Activated naive CD8-positive, alpha-beta T cell treated with anti-CD3 and anti-CD28 coated beads, Interleukin-2, amount 50 U/mL, for 24 hours (primary cell): ENCODE results near the gene MAD1L1.
"Not testable (repeated sequence)": the region's sequence is repeated elsewhere in the genome, so short reads cannot be mapped to it uniquely, and the experiment has no call there.

Experiments
- ATAC-seq: fragments of 150-1000 bp; cut with Tn5 transposase; one replicate; pipeline ENCODE4 v1.10.0; 2021
- DNase-seq: peaks from one replicate; pipeline ENCODE4 v3.0.0; 2021
- H3K27ac Mint-ChIP-seq: one replicate; pipeline ENCODE4 v1.8.0; 2021; ENCODE audit warnings: mild to moderate bottlenecking, mixed read lengths
- H3K27me3 Mint-ChIP-seq: one replicate; pipeline ENCODE4 v1.8.0; 2021; ENCODE audit warnings: mixed read lengths
- H3K36me3 Mint-ChIP-seq: one replicate; pipeline ENCODE4 v1.8.0; 2021; ENCODE audit warnings: low read depth, mixed read lengths
- H3K4me1 Mint-ChIP-seq: one replicate; pipeline ENCODE4 v1.8.0; 2021; ENCODE audit warnings: mixed read lengths
- H3K4me3 Mint-ChIP-seq: one replicate; pipeline ENCODE4 v1.8.0; 2021; ENCODE audit warnings: mild to moderate bottlenecking, moderate library complexity, mixed read lengths
- H3K9me3 Mint-ChIP-seq: one replicate; pipeline ENCODE4 v1.8.0; 2021; ENCODE audit warnings: mixed read lengths

MAD1L1 gene

DNA sequence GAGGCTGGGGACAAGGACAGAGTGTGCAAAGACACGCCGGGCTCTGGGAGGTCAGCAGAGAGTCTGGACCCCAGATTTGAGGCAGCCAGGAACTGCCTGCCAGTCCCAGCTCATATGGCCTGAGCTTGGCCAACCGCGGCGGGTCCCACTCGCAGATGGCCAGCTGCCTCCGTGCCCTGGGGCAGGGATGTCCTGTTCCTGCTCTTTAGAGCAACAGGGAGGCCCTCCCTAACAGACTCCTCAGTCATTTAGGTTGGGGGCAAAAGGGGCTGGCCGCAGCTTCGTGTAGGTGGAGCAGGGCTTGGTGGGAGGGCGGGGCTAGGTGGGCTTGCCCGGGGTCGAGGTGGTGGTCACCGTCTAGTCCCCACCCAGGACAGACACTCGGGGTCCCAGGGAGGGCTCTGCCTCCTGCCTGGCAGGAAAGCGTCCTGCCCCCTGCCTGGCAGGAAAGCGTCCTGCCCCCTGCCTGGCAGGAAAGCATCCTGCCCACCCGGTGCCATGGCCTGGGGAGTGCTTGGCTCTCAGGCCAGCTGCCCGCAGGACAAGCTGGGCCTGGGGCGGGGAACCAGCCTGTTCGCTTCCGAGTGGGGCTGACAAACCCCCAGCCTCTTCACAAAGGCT lies 393.7 kb downstream of the MAD1L1 start:
- DNase-seq, H3K4me1 Mint-ChIP-seq, H3K27ac Mint-ChIP-seq, H3K4me3 Mint-ChIP-seq, H3K27me3 Mint-ChIP-seq, H3K9me3 Mint-ChIP-seq, ATAC-seq: not testable (repeated sequence)
- H3K36me3 Mint-ChIP-seq: peaks cover 18% of the 10 kb centered on the region

- DNase-seq, H3K4me3 Mint-ChIP-seq, H3K9me3 Mint-ChIP-seq, H3K4me1 Mint-ChIP-seq, H3K27ac Mint-ChIP-seq, H3K27me3 Mint-ChIP-seq, ATAC-seq: not testable (repeated sequence)
- H3K36me3 Mint-ChIP-seq: peaks cover 20% of the 10 kb centered on the region
These were observed 394.2 kb downstream of the MAD1L1 start for GRCh38 chr7:1838544-1838872.

DNA sequence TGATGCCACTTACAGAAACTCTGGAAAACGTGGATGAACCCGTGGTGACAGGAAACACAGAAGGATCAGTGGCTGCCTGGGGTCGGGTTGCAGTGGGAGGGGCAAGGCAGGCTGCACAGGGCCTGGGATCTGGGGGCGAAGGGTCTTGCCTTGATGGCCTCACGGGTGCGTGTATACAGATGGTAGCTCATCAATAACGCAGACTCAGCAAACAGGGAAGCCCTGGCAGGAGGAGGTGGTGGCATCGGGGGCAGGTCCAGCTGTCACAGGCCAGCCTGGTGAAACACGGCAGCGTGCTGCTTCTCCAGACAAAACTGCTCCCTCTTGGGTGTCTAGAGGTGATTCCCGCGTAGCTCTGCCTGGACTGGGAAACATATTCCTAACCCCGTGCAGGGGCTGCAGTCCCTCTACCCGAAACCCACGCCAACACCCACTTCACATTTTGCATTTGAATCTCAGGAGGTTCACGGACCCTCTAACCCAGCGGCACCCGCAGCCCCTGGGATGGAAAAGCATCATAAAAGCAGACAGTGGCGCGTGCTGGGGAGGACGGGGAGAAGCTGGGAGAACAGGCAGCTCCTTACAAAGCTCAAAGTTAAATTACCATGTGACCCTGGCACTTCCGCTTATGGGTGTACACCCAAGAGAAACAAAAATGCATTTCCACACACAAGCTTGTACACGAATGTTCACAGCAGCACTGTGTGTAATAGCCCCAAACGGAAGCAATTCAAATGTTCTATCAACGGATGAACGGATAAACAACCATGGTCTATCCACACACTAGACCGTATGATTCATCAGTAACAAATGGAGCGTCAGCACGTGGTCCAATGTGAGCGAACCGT lies 394.8 kb downstream of the MAD1L1 start:
- H3K9me3 Mint-ChIP-seq, H3K27ac Mint-ChIP-seq, H3K4me3 Mint-ChIP-seq, H3K4me1 Mint-ChIP-seq, DNase-seq, ATAC-seq, H3K27me3 Mint-ChIP-seq: not testable (repeated sequence)
- peaks cover 22% of the 10 kb centered on the region for H3K36me3 Mint-ChIP-seq

- H3K4me1 Mint-ChIP-seq, H3K27me3 Mint-ChIP-seq, ATAC-seq, H3K4me3 Mint-ChIP-seq, H3K27ac Mint-ChIP-seq, DNase-seq: not testable (repeated sequence)
- peaks cover 36% of the 10 kb centered on the region for H3K36me3 Mint-ChIP-seq
- H3K9me3 Mint-ChIP-seq: peaks cover 26% of the 10 kb centered on the region
These were observed 400.7 kb downstream of the MAD1L1 start for GRCh38 chr7:1831933-1832535.

DNA sequence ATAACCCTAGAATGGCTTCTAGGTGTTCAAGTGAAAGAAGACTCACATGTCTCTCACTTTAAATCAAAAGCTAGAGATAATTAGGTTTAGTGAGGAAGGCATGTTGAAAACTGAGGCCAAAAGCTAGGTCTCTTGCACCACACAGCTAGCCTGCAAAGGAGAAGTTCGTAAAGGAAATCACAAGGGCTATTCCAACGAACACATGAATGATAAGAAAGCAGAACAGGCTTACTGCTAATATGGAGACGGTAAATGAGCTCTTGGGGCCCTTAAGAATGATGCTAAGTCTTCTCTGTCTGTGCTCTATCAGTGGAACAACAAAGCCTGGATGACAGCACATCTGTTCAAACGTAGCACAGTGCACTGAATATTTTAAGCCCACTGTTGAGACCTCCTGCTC lies 401.3 kb downstream of the MAD1L1 start:
- H3K27ac Mint-ChIP-seq, H3K27me3 Mint-ChIP-seq, DNase-seq: not testable (repeated sequence)

GRCh38 chr7:1829668-1830067 lies 403.1 kb downstream of the MAD1L1 start:
- H3K27ac Mint-ChIP-seq, ATAC-seq, H3K27me3 Mint-ChIP-seq, DNase-seq, H3K4me3 Mint-ChIP-seq, H3K4me1 Mint-ChIP-seq: not testable (repeated sequence)
- Mint-ChIP-seq H3K9me3 (peaks cover 23% of the 10 kb centered on the region), H3K36me3 (peaks cover 24% of the 10 kb centered on the region)

More for the DNA sequence above, 401.3 kb downstream of the MAD1L1 start:
- H3K9me3 Mint-ChIP-seq: peaks cover 26% of the 10 kb centered on the region
- not testable (repeated sequence) for ATAC-seq, H3K4me1 Mint-ChIP-seq, H3K4me3 Mint-ChIP-seq
- peaks cover 32% of the 10 kb centered on the region for H3K36me3 Mint-ChIP-seq

DNA sequence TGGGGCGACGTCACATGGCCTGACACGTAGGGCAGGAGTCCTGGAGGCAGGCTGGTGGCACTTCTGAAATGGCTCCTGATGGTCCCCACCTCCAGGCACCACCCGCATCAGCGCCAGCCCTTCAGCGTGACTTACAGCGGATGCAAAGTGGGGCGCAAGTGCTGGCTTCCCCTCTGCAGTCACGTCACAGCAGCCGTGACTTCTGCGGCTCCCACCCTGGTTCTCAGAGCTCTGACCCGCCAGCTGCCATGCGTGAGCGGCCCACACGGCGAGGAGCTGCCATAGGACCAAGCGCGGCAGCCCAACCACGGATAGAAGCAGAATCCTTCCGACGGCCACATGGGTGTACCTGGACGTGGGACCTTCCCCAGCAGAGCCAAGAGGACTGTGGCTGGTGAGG lies 403.6 kb downstream of the MAD1L1 start:
- ATAC-seq (no peak), DNase-seq (no peak)
- Mint-ChIP-seq H3K36me3 (peaks cover 20% of the 10 kb centered on the region), H3K4me1 (peaks cover 14% of the 10 kb centered on the region), H3K4me3 (no peak overlapping the region), H3K27ac (no peak overlapping the region), H3K27me3 (no peaks in the 10 kb centered on the region), H3K9me3 (peaks cover 20% of the 10 kb centered on the region)

GRCh38 chr7:1828170-1828569 lies 404.6 kb downstream of the MAD1L1 start:
- not testable (repeated sequence) for ATAC-seq, H3K4me3 Mint-ChIP-seq, DNase-seq, H3K27ac Mint-ChIP-seq, H3K27me3 Mint-ChIP-seq
- H3K36me3 Mint-ChIP-seq: peaks cover 15% of the 10 kb centered on the region
- peaks cover 17% of the 10 kb centered on the region for H3K9me3 Mint-ChIP-seq
- H3K4me1 Mint-ChIP-seq: peaks cover 21% of the 10 kb centered on the region

GRCh38 chr7:1827521-1827981 lies 405.2 kb downstream of the MAD1L1 start:
- peaks cover 17% of the 10 kb centered on the region for H3K9me3 Mint-ChIP-seq
- H3K27ac Mint-ChIP-seq, DNase-seq, ATAC-seq, H3K27me3 Mint-ChIP-seq, H3K4me3 Mint-ChIP-seq: not testable (repeated sequence)
- H3K36me3 Mint-ChIP-seq: peaks cover 15% of the 10 kb centered on the region
- H3K4me1 Mint-ChIP-seq: peaks cover 22% of the 10 kb centered on the region

GRCh38 chr7:1826931-1827330 lies 405.8 kb downstream of the MAD1L1 start:
- not testable (repeated sequence) for H3K27me3 Mint-ChIP-seq, H3K27ac Mint-ChIP-seq, H3K4me3 Mint-ChIP-seq, ATAC-seq, DNase-seq
- Mint-ChIP-seq H3K9me3 (peaks cover 17% of the 10 kb centered on the region), H3K4me1 (peaks cover 21% of the 10 kb centered on the region), H3K36me3 (peaks cover 15% of the 10 kb centered on the region)

- Mint-ChIP-seq H3K4me3 (no peak overlapping the region), H3K4me1 (peaks cover 20% of the 10 kb centered on the region), H3K36me3 (peaks cover 11% of the 10 kb centered on the region), H3K9me3 (peaks cover 13% of the 10 kb centered on the region), H3K27ac (no peak overlapping the region), H3K27me3 (no peaks in the 10 kb centered on the region)
- DNase-seq (no peak), ATAC-seq (no peak)
These were observed 406.6 kb downstream of the MAD1L1 start for GRCh38 chr7:1825897-1826741.

DNA sequence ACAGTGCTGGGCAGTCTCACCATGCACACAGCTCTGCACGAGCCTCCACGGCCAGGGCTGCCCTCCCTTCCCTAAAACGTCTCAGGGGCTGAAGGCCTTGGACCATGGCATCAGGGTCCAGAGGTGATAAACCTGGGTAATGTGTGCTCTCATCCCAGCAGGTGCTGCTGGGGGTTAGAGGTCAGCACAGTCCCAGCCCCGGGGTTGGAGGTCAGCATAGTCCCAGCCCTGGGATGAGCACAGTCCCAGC lies 407.2 kb downstream of the MAD1L1 start:
- H3K36me3 Mint-ChIP-seq, H3K4me3 Mint-ChIP-seq, H3K27me3 Mint-ChIP-seq, DNase-seq, ATAC-seq, H3K27ac Mint-ChIP-seq: not testable (repeated sequence)
- H3K4me1 Mint-ChIP-seq: peaks cover 20% of the 10 kb centered on the region
- H3K9me3 Mint-ChIP-seq: peaks cover 10% of the 10 kb centered on the region

- DNase-seq, H3K36me3 Mint-ChIP-seq, H3K27me3 Mint-ChIP-seq: not testable (repeated sequence)
- H3K4me3 Mint-ChIP-seq: peak overlapping the region; percentile 29
- ATAC-seq: peak; percentile 92
- peak overlapping the region; percentile 68 for H3K27ac Mint-ChIP-seq
- peaks cover 22% of the 10 kb centered on the region for H3K4me1 Mint-ChIP-seq
- peaks cover 10% of the 10 kb centered on the region for H3K9me3 Mint-ChIP-seq
These were observed 407.7 kb downstream of the MAD1L1 start for GRCh38 chr7:1824882-1825646.
